H9 (cell line): Measurements from ENCODE around the gene ACBD3. TPM values are rescaled to one million over a fixed set of nuclear protein-coding genes. Genes with fewer than 3 reads are reported as not detected.

Source experiments
- DNase-seq: peaks from one replicate; pipeline ENCODE4 v3.0.0-alpha.2; 2017
- H2AFZ ChIP-seq: one replicate; pipeline ENCODE4 v1.6.1; 2013; ENCODE audit warnings: mild to moderate bottlenecking, low read length, control low read depth, moderate library complexity
- H2AK5ac ChIP-seq: 2 replicates; pipeline ENCODE4 v1.6.1; 2013; ENCODE audit warnings: low read length, control low read depth, mixed read lengths; ENCODE audit not compliant: insufficient read length
- H2BK120ac ChIP-seq: one replicate; pipeline ENCODE4 v1.6.1; 2013; ENCODE audit warnings: low read depth, mild to moderate bottlenecking, low read length, control low read depth, inconsistent platforms; ENCODE audit not compliant: poor library complexity, severe bottlenecking
- H2BK12ac ChIP-seq: 2 replicates; pipeline ENCODE4 v1.6.1; 2013; ENCODE audit warnings: low read length, control low read depth, mixed read lengths, low read depth; ENCODE audit not compliant: insufficient read length
- H2BK15ac ChIP-seq: 2 replicates; pipeline ENCODE4 v1.6.1; 2013; ENCODE audit warnings: low read depth, low read length, control low read depth
- H2BK20ac ChIP-seq: one replicate; pipeline ENCODE4 v1.6.1; 2013; ENCODE audit warnings: low read depth, mild to moderate bottlenecking, low read length, control low read depth, inconsistent platforms; ENCODE audit not compliant: poor library complexity, severe bottlenecking
- H2BK5ac ChIP-seq: 2 replicates; pipeline ENCODE4 v1.6.1; 2013; ENCODE audit warnings: low read length, control low read depth, mixed read lengths; ENCODE audit not compliant: insufficient read length
- H3K14ac ChIP-seq: 2 replicates; pipeline ENCODE4 v1.6.1; 2013; ENCODE audit warnings: low read length, control low read depth; ENCODE audit not compliant: insufficient read depth
- H3K18ac ChIP-seq: 2 replicates; pipeline ENCODE4 v1.6.1; 2013; ENCODE audit warnings: low read depth, mild to moderate bottlenecking, mixed read lengths, low read length, control low read depth; ENCODE audit not compliant: insufficient read length
- H3K23ac ChIP-seq: 2 replicates; pipeline ENCODE4 v1.6.1; 2013; ENCODE audit warnings: low read length, control low read depth, mixed read lengths, low read depth; ENCODE audit not compliant: insufficient read length
- H3K23me2 ChIP-seq: 2 replicates; pipeline ENCODE4 v1.6.1; 2013; ENCODE audit warnings: low read depth, mild to moderate bottlenecking, mixed read lengths, low read length, control low read depth; ENCODE audit not compliant: insufficient read length, poor library complexity, severe bottlenecking
- H3K27ac ChIP-seq: 2 replicates; pipeline ENCODE4 v1.5.1; 2013; ENCODE audit warnings: low read length, control low read depth, mixed read lengths, low read depth; ENCODE audit not compliant: insufficient read length
- H3K27me3 ChIP-seq: 2 replicates; pipeline ENCODE4 v1.6.1; 2013; ENCODE audit warnings: low read length, control low read depth, inconsistent platforms; ENCODE audit not compliant: insufficient read depth
- H3K4ac ChIP-seq: 2 replicates; pipeline ENCODE4 v1.6.1; 2013; ENCODE audit warnings: low read depth, mild to moderate bottlenecking, control low read depth, inconsistent platforms, low read length, moderate library complexity
- H3K4me1 ChIP-seq: 2 replicates; pipeline ENCODE4 v1.6.1; 2013; ENCODE audit warnings: low read length, control low read depth, inconsistent platforms; ENCODE audit not compliant: insufficient read depth
- H3K4me2 ChIP-seq: 2 replicates; pipeline ENCODE4 v1.6.1; 2013; ENCODE audit warnings: low read length, control low read depth, mixed read lengths; ENCODE audit not compliant: insufficient read length, insufficient read depth
- H3K56ac ChIP-seq: 2 replicates; pipeline ENCODE4 v1.6.1; 2013; ENCODE audit warnings: low read depth, mild to moderate bottlenecking, mixed read lengths, low read length, control low read depth; ENCODE audit not compliant: insufficient read length
- H3K79me1 ChIP-seq: 2 replicates; pipeline ENCODE4 v1.6.1; 2013; ENCODE audit warnings: low read depth, mild to moderate bottlenecking, moderate library complexity, low read length, control low read depth, inconsistent platforms; ENCODE audit not compliant: insufficient read depth, poor library complexity, severe bottlenecking
- H3K79me2 ChIP-seq: 2 replicates; pipeline ENCODE4 v1.6.1; 2013; ENCODE audit warnings: low read length, control low read depth, inconsistent platforms; ENCODE audit not compliant: insufficient read depth
- H3K9ac ChIP-seq: 2 replicates; pipeline ENCODE4 v1.6.1; 2013; ENCODE audit warnings: low read length, control low read depth, mixed read lengths; ENCODE audit not compliant: insufficient read length; ENCODE audit errors: extremely low read depth
- H3K9me3 ChIP-seq: one replicate; pipeline ENCODE4 v1.6.1; 2013; ENCODE audit warnings: low read depth, low read length, inconsistent platforms; ENCODE audit not compliant: control insufficient read depth
- H3T11ph ChIP-seq: one replicate; pipeline ENCODE4 v1.6.1; 2013; ENCODE audit warnings: mild to moderate bottlenecking, low read length, control low read depth, inconsistent platforms
- H4K20me1 ChIP-seq: one replicate; pipeline ENCODE4 v1.6.1; 2013; ENCODE audit not compliant: control insufficient read depth, insufficient read length, insufficient read depth
- H4K5ac ChIP-seq: 2 replicates; pipeline ENCODE4 v1.6.1; 2013; ENCODE audit warnings: low read depth, mild to moderate bottlenecking, mixed read lengths, low read length, control low read depth; ENCODE audit not compliant: insufficient read length
- H4K8ac ChIP-seq: replicated peaks from 2 replicates; pipeline ENCODE4 v1.6.1; 2013; ENCODE audit warnings: low read length, control low read depth, mixed read lengths, low read depth; ENCODE audit not compliant: insufficient read length
- H4K91ac ChIP-seq: 2 replicates; pipeline ENCODE4 v1.6.1; 2013; ENCODE audit warnings: low read depth, mild to moderate bottlenecking, moderate library complexity, mixed read lengths, low read length, control low read depth; ENCODE audit not compliant: insufficient read length
- H3K27ac Mint-ChIP-seq, 3 experiments: 2 replicates in 2 of 3; 3 replicates in 1 of 3; pipeline ENCODE4 v1.8.0; 2020 to 2021; ENCODE audit warnings: mixed read lengths in 3 of 3, mild to moderate bottlenecking in 1 of 3, moderate library complexity in 1 of 3
- H3K27me3 Mint-ChIP-seq: 2 replicates; pipeline ENCODE4 v1.8.0; 2021; ENCODE audit warnings: low read depth, mild to moderate bottlenecking, moderate library complexity, mixed read lengths
- H3K36me3 Mint-ChIP-seq, 3 experiments: 2 replicates in 2 of 3; 3 replicates in 1 of 3; pipeline ENCODE4 v1.8.0; 2020 to 2021; ENCODE audit warnings: low read depth in 3 of 3, mixed read lengths in 3 of 3; ENCODE audit not compliant: insufficient read depth in 1 of 3
- H3K4me1 Mint-ChIP-seq, 2 experiments: 2 replicates each; pipeline ENCODE4 v1.8.0; 2020; ENCODE audit warnings: mixed read lengths in 2 of 2
- H3K4me3 Mint-ChIP-seq, 2 experiments: 2 replicates in 1 of 2; 3 replicates in 1 of 2; pipeline ENCODE4 v1.8.0; 2020 to 2021; ENCODE audit warnings: mild to moderate bottlenecking in 2 of 2, mixed read lengths in 2 of 2, moderate library complexity in 1 of 2
- H3K9me3 Mint-ChIP-seq, 2 experiments: 2 replicates in 1 of 2; 3 replicates in 1 of 2; pipeline ENCODE4 v1.8.0; 2020; ENCODE audit warnings: mild to moderate bottlenecking in 2 of 2, mixed read lengths in 2 of 2, moderate library complexity in 1 of 2
- CTCF ChIP-seq: fragments of 200-600 bp; sonication (generic); conservative IDR thresholded peaks from 3 replicates; pipeline ENCODE4 v1.8.0; 2021; ENCODE audit warnings: antibody characterized with exemption, mild to moderate bottlenecking
- WGBS: extraction: QIAGEN DNeasy Blood & Tissue Kit; methylation state at CpG from one replicate; pipeline ENCODE4 v1.1.7; 2013; ENCODE audit warnings: missing lambda C conversion rate, low lambda C conversion rate, mixed read lengths; ENCODE audit not compliant: insufficient read length; ENCODE audit errors: extremely low coverage; 5-methylcytosine and 5-hydroxymethylcytosine counted together
- total RNA-seq: library from RNA; stranded (reverse); gene quantifications from 2 replicates; pipeline ENCODE4 v1.2.1, GENCODE V29; 2021

The ACBD3 gene
- total RNA-seq, 1 experiment from 2014 or later, result 30.8 TPM

GRCh38 chr1:226154593-226154992, 31.9 kb downstream of the ACBD3 start:
- H3K27ac ChIP-seq, result no peak overlapping the region
- no peak overlapping the region for H2BK20ac ChIP-seq
- no peak overlapping the region for H2BK15ac ChIP-seq
- no peak overlapping the region for H2BK120ac ChIP-seq
- no peak overlapping the region for H4K5ac ChIP-seq
- DNase-seq, result no peak
- peaks cover 19 to 79% (median 61%) of the 10 kb centered on the region in 3 experiments; a peak in 6 of 7 replicates for H3K36me3 Mint-ChIP-seq
- H2AFZ ChIP-seq, result no peak overlapping the region
- no peaks in the 10 kb centered on the region for H4K20me1 ChIP-seq
- H3K9ac ChIP-seq, result no peak overlapping the region
- no peaks in the 10 kb centered on the region for H3K23me2 ChIP-seq
- H3K27ac Mint-ChIP-seq, result no peak overlapping the region
- H3T11ph ChIP-seq, result no peak overlapping the region
- no peaks in the 10 kb centered on the region for H3K27me3 Mint-ChIP-seq
- H3K4ac ChIP-seq, result no peak overlapping the region
- no peaks in the 10 kb centered on the region for H3K27me3 ChIP-seq
- no peak overlapping the region for H3K18ac ChIP-seq
- H3K4me1 Mint-ChIP-seq, result 0 out of 4 replicates have a peak, but pooled peaks cover 0 to 4% of the 10 kb centered on the region in 2 experiments
- H2AK5ac ChIP-seq, result no peak overlapping the region
- H3K79me1 ChIP-seq, result peaks cover 3% of the 10 kb centered on the region
- H3K23ac ChIP-seq, result no peak overlapping the region
- no peak overlapping the region for H3K4me2 ChIP-seq
- H3K9me3 ChIP-seq, result no peaks in the 10 kb centered on the region
- H3K56ac ChIP-seq, result no peak overlapping the region
- no peak overlapping the region for H4K8ac ChIP-seq
- no peak overlapping the region for H2BK5ac ChIP-seq
- H3K4me3 Mint-ChIP-seq, result no peak overlapping the region
- no CpG with 5 or more reads among the region's 1 CpG for WGBS
- TF ChIP-seq CTCF, result no peak
- H3K14ac ChIP-seq, result no peak overlapping the region
- no peak overlapping the region for H2BK12ac ChIP-seq
- H3K79me2 ChIP-seq, result no peaks in the 10 kb centered on the region
- H3K4me1 ChIP-seq, result no peaks in the 10 kb centered on the region
- no peaks in the 10 kb centered on the region for H3K9me3 Mint-ChIP-seq
- H4K91ac ChIP-seq, result no peak overlapping the region
